ENCODE measurements around the gene MIER1.

MIER1 gene

GRCh38 chr1:67031859-67032247, 107.1 kb downstream of the MIER1 start:
- TF ChIP-seq ZFX (IDR thresholded peaks at IDR 0.05; ENCODE audit: borderline replicate concordance) (no peak), CTCF (IDR thresholded peaks at IDR 0.05) (no peak)
- H3K27ac ChIP-seq: no peak overlapping the region

All from 22Rv1 (cell line).